Astrocyte (in vitro differentiated cells and primary cell): ENCODE data around the gene ZNF189. TPM values are rescaled to one million over a fixed set of nuclear protein-coding genes. Genes with fewer than 3 reads are reported as not detected.

Experiments used
- DNase-seq: peaks from one replicate; pipeline ENCODE4 v3.0.0-alpha.2; 2010; ENCODE audit warnings: low read depth
- FAIRE-seq: peaks from 2 replicates; lab custom pipeline; 2011; peaks lifted over from hg19 to GRCh38; lab: Jason Lieb, UNC
- H2AFZ ChIP-seq: 2 replicates; pipeline ENCODE4 v1.6.0; 2012; ENCODE audit warnings: low read depth, low read length, inconsistent platforms
- H3K27ac ChIP-seq: 2 replicates; pipeline ENCODE4 v1.5.1; 2011; ENCODE audit warnings: low read depth, low read length, inconsistent platforms
- H3K27me3 ChIP-seq: 2 replicates; pipeline ENCODE4 v1.6.0; 2011; ENCODE audit warnings: low read length, inconsistent platforms; ENCODE audit not compliant: insufficient read depth
- H3K36me3 ChIP-seq: 2 replicates; pipeline ENCODE4 v1.5.1; 2011; ENCODE audit warnings: low read length, inconsistent platforms; ENCODE audit not compliant: insufficient read depth
- H3K4me1 ChIP-seq: 2 replicates; pipeline ENCODE4 v1.5.1; 2011; ENCODE audit warnings: low read length, inconsistent platforms; ENCODE audit not compliant: insufficient read depth
- H3K4me2 ChIP-seq: 2 replicates; pipeline ENCODE4 v1.6.0; 2012; ENCODE audit warnings: low read length, inconsistent platforms
- H3K4me3 ChIP-seq: 2 replicates; pipeline ENCODE4 v1.5.1; 2011; ENCODE audit warnings: low read depth, mild to moderate bottlenecking, low read length, inconsistent platforms; ENCODE audit not compliant: insufficient read depth
- H3K79me2 ChIP-seq: 2 replicates; pipeline ENCODE4 v1.6.0; 2012; ENCODE audit warnings: mild to moderate bottlenecking, low read length, inconsistent platforms; ENCODE audit not compliant: insufficient read depth
- H3K9ac ChIP-seq: 2 replicates; pipeline ENCODE4 v1.6.0; 2012; ENCODE audit warnings: mild to moderate bottlenecking, low read length, inconsistent platforms
- H3K9me3 ChIP-seq: 2 replicates; pipeline ENCODE4 v1.5.1; 2012; ENCODE audit warnings: low read depth, mild to moderate bottlenecking, low read length, inconsistent platforms; ENCODE audit not compliant: insufficient read depth
- H4K20me1 ChIP-seq: 2 replicates; pipeline ENCODE4 v1.6.0; 2012; ENCODE audit warnings: low read length, inconsistent platforms; ENCODE audit not compliant: insufficient read depth
- H3K27ac Mint-ChIP-seq: one replicate; pipeline ENCODE4 v1.8.0; 2021; ENCODE audit warnings: mild to moderate bottlenecking, mixed read lengths; ENCODE audit not compliant: unreplicated experiment
- H3K27me3 Mint-ChIP-seq: one replicate; pipeline ENCODE4 v1.8.0; 2021; ENCODE audit warnings: low read depth, mixed read lengths; ENCODE audit not compliant: unreplicated experiment
- H3K36me3 Mint-ChIP-seq: one replicate; pipeline ENCODE4 v1.8.0; 2021; ENCODE audit warnings: low read depth, mixed read lengths; ENCODE audit not compliant: unreplicated experiment
- H3K4me1 Mint-ChIP-seq: one replicate; pipeline ENCODE4 v1.8.0; 2021; ENCODE audit warnings: low read depth, mixed read lengths; ENCODE audit not compliant: unreplicated experiment
- H3K4me3 Mint-ChIP-seq: one replicate; pipeline ENCODE4 v1.8.0; 2021; ENCODE audit warnings: mild to moderate bottlenecking, moderate library complexity, mixed read lengths; ENCODE audit not compliant: unreplicated experiment
- H3K9me3 Mint-ChIP-seq: one replicate; pipeline ENCODE4 v1.8.0; 2021; ENCODE audit warnings: mild to moderate bottlenecking, mixed read lengths; ENCODE audit not compliant: unreplicated experiment
- EZH2 ChIP-seq: IDR thresholded peaks from 2 replicates; pipeline ENCODE4 v1.6.1; 2012; ENCODE audit warnings: mild to moderate bottlenecking, low read length, inconsistent platforms; ENCODE audit not compliant: insufficient read depth
- total RNA-seq: library from RNA; stranded (reverse); gene quantifications from 2 replicates; pipeline ENCODE4 v1.2.1, GENCODE V29; 2021
- TF ChIP-seq, protein P1 (sequence below): IDR thresholded peaks from 2 replicates; pipeline ENCODE4 v1.5.1; 2011; ENCODE audit warnings: low read depth, mild to moderate bottlenecking, inconsistent platforms, low read length, moderate library complexity; ENCODE audit not compliant: insufficient read depth

Gene ZNF189
- total RNA-seq, 1 donor from 2014 or later = 16.8 TPM

DNA sequence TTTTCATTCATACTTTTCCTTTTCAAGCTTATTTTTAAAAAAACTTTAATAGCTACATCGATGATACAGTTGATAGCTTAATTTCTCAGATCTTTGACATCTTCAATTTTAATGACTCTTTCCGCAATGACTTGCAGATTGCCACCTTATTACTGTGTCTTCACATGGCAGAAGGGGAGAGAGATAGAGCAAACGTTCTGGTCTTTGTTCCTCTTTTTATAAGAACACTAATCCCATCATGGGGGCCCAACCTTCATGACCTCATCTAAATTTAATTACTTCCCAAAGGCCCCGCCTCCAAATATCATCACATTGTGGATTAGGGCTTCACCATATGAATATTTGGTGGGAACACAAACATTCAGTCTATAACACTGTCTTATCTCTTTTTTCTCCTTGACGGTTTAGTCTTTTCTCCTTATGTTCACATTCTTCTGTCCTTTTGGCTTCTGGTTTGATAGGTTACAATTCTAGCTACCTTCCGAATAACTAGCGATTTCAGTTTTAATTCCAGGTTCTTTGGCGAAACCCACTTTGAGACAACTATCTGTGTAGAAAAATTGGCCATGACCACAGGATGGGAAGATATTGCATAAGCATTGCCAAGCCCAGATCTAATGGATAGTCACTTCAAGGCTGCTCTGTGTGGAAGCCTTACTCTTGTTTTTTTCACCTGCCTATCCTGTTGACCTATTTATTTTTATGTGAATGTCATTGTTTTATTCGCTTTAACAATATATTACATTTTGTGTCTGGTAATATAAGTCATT, 5.0 kb downstream of the ZNF189 start:
- Mint-ChIP-seq H3K27me3 (no peaks in the 10 kb centered on the region), H3K4me3 (no peak overlapping the region), H3K4me1 (peaks cover 20% of the 10 kb centered on the region), H3K27ac (no peak overlapping the region), H3K36me3 (peaks cover 71% of the 10 kb centered on the region), H3K9me3 (peaks cover 37% of the 10 kb centered on the region)
- no peak overlapping the region for H3K4me3 ChIP-seq
- peaks cover 37% of the 10 kb centered on the region for H3K79me2 ChIP-seq
- peaks cover 56% of the 10 kb centered on the region for H3K36me3 ChIP-seq
- peaks cover 9% of the 10 kb centered on the region for H4K20me1 ChIP-seq
- H3K4me1 ChIP-seq = peaks cover 14% of the 10 kb centered on the region
- no peak overlapping the region for H3K4me2 ChIP-seq
- no peak for FAIRE-seq
- H3K9ac ChIP-seq = no peak overlapping the region
- H3K27me3 ChIP-seq = no peaks in the 10 kb centered on the region
- no peak for DNase-seq
- H2AFZ ChIP-seq = no peak overlapping the region
- no peak overlapping the region for H3K27ac ChIP-seq
- peaks cover 24% of the 10 kb centered on the region for H3K9me3 ChIP-seq
- TF ChIP-seq, protein P1, sequence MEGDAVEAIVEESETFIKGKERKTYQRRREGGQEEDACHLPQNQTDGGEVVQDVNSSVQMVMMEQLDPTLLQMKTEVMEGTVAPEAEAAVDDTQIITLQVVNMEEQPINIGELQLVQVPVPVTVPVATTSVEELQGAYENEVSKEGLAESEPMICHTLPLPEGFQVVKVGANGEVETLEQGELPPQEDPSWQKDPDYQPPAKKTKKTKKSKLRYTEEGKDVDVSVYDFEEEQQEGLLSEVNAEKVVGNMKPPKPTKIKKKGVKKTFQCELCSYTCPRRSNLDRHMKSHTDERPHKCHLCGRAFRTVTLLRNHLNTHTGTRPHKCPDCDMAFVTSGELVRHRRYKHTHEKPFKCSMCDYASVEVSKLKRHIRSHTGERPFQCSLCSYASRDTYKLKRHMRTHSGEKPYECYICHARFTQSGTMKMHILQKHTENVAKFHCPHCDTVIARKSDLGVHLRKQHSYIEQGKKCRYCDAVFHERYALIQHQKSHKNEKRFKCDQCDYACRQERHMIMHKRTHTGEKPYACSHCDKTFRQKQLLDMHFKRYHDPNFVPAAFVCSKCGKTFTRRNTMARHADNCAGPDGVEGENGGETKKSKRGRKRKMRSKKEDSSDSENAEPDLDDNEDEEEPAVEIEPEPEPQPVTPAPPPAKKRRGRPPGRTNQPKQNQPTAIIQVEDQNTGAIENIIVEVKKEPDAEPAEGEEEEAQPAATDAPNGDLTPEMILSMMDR = no peak
- TF ChIP-seq EZH2 = no peak

DNA sequence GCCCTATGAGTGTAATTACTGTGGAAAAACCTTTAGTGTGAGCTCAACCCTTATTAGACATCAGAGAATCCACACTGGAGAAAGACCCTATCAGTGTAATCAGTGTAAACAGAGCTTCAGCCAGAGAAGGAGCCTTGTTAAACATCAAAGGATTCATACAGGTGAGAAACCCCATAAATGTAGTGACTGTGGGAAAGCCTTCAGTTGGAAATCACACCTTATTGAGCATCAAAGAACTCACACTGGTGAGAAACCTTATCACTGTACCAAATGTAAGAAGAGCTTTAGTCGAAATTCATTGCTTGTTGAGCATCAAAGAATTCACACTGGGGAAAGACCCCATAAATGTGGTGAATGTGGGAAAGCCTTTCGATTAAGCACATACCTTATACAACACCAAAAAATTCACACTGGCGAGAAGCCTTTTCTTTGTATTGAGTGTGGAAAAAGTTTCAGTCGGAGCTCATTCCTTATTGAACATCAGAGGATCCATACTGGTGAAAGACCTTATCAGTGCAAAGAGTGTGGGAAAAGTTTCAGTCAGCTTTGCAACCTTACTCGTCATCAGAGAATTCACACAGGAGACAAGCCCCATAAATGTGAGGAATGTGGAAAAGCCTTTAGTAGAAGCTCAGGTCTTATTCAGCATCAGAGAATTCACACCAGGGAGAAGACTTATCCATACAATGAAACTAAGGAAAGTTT, 9.9 kb downstream of the ZNF189 start:
- Histone ChIP-seq H3K36me3 (peaks cover 45% of the 10 kb centered on the region), H4K20me1 (no peaks in the 10 kb centered on the region), H3K27ac (no peak overlapping the region), H3K79me2 (peaks cover 5% of the 10 kb centered on the region), H3K9me3 (peaks cover 38% of the 10 kb centered on the region), H3K27me3 (no peaks in the 10 kb centered on the region), H3K9ac (no peak overlapping the region), H2AFZ (no peak overlapping the region), H3K4me1 (no peaks in the 10 kb centered on the region), H3K4me3 (no peak overlapping the region), H3K4me2 (no peak overlapping the region)
- Mint-ChIP-seq H3K4me3 (no peak overlapping the region), H3K4me1 (no peaks in the 10 kb centered on the region), H3K27me3 (no peaks in the 10 kb centered on the region), H3K9me3 (peaks cover 68% of the 10 kb centered on the region), H3K27ac (no peak overlapping the region), H3K36me3 (peaks cover 64% of the 10 kb centered on the region)
- FAIRE-seq (no peak), DNase-seq (no peak)
- no peak for TF ChIP-seq EZH2
- TF ChIP-seq, protein P1 = no peak

DNA sequence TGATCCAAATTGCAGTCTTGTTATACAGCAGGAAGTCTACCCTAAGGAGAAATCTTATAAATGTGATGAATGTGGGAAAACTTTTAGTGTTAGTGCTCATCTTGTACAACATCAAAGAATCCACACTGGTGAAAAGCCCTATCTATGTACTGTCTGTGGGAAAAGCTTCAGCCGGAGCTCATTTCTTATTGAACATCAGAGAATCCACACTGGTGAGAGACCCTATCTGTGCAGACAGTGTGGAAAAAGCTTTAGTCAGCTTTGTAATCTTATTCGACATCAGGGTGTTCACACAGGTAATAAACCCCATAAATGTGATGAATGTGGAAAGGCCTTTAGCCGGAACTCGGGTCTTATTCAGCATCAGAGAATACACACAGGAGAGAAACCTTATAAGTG, 10.4 kb downstream of the ZNF189 start:
- H3K4me1 Mint-ChIP-seq = no peaks in the 10 kb centered on the region
- Histone ChIP-seq H3K9me3 (peaks cover 38% of the 10 kb centered on the region), H3K4me2 (no peak overlapping the region), H3K36me3 (peaks cover 40% of the 10 kb centered on the region), H3K79me2 (peaks cover 5% of the 10 kb centered on the region), H3K27me3 (no peaks in the 10 kb centered on the region), H2AFZ (no peak overlapping the region), H4K20me1 (no peaks in the 10 kb centered on the region), H3K9ac (no peak overlapping the region), H3K27ac (no peak overlapping the region), H3K4me1 (no peaks in the 10 kb centered on the region), H3K4me3 (no peak overlapping the region)
- TF ChIP-seq, protein P1 = no peak
- no peak for TF ChIP-seq EZH2
- no peaks in the 10 kb centered on the region for H3K27me3 Mint-ChIP-seq
- H3K9me3 Mint-ChIP-seq = peaks cover 67% of the 10 kb centered on the region
- H3K4me3 Mint-ChIP-seq = no peak overlapping the region
- FAIRE-seq (no peak), DNase-seq (no peak)
- H3K36me3 Mint-ChIP-seq = peaks cover 60% of the 10 kb centered on the region
- H3K27ac Mint-ChIP-seq = no peak overlapping the region
